Upper lobe of left lung (tissue), 6 donors: Measurements from ENCODE around the gene TTLL5. TPM values are rescaled to one million over a fixed set of nuclear protein-coding genes. Genes with fewer than 3 reads are reported as not detected.

Experiments used
- ATAC-seq, 2 donors: fragments of 200-7000 bp; cut with Tn5 transposase; one replicate each; pipeline ENCODE4 v1.9.1; 2022; ENCODE audit warnings: mild to moderate bottlenecking in 2 of 2, moderate library complexity in 2 of 2; ENCODE audit not compliant: low FRiP score in 2 of 2
- DNase-seq, 2 donors: peaks; one replicate each; pipeline ENCODE4 v3.0.0-alpha.2; 2019 to 2020
- H3K27ac ChIP-seq, 4 donors: fragments of 200-600 bp; sonication (generic); one replicate each; pipeline ENCODE4 v1.5.1; 2016 to 2019
- H3K27me3 ChIP-seq, 4 donors: fragments of 200-600 bp; sonication (generic); one replicate each; pipeline ENCODE4 v1.5.1; 2017 to 2019
- H3K36me3 ChIP-seq, 4 donors: fragments of 200-600 bp; sonication (generic); one replicate each; pipeline ENCODE4 v1.5.1; 2016 to 2019
- H3K4me1 ChIP-seq, 4 donors: fragments of 200-600 bp; sonication (generic); one replicate each; pipeline ENCODE4 v1.5.1; 2018 to 2019
- H3K4me3 ChIP-seq, 4 donors: fragments of 200-600 bp; sonication (generic); one replicate each; pipeline ENCODE4 v1.5.1; 2017 to 2019; ENCODE audit warnings: mild to moderate bottlenecking in 2 of 4, moderate library complexity in 1 of 4
- H3K9me3 ChIP-seq, 4 donors: fragments of 200-600 bp; sonication (generic); one replicate each; pipeline ENCODE4 v1.5.1; 2018 to 2019
- EP300 ChIP-seq, 4 donors: sonication (generic); formaldehyde crosslinking; IDR thresholded peaks; one replicate each; pipeline ENCODE4 v1.5.1; 2017; ENCODE audit warnings: antibody characterized with exemption in 4 of 4, control low read depth in 2 of 4
- POLR2A ChIP-seq, 4 donors: fragments of 450-650 bp; IDR thresholded peaks; one replicate each; pipeline ENCODE4 v1.5.1; 2016 to 2017; ENCODE audit warnings: antibody characterized with exemption in 4 of 4, mild to moderate bottlenecking in 2 of 4
- POLR2AphosphoS5 ChIP-seq, 2 donors: sonication (generic); formaldehyde crosslinking; IDR thresholded peaks; one replicate each; pipeline ENCODE4 v1.5.1; 2017; ENCODE audit warnings: antibody characterized with exemption in 2 of 2
- WGBS, 2 donors: methylation state at CpG; one replicate each; pipeline ENCODE4 v1.1.5; 2017 to 2018; 5-methylcytosine and 5-hydroxymethylcytosine counted together
- total RNA-seq, 6 donors: library from RNA; depleted of rRNA in 4 of 6; stranded (reverse); fragments of >200 nt in 4 of 6; gene quantifications; one replicate each; pipeline versions ENCODE4 v1.1.0 to v1.2.1, GENCODE V29; 2016 to 2021
- TF ChIP-seq, protein P1 (sequence below), 6 experiments: fragments of 450-650 bp in 4 of 6; fragments of 200-600 bp in 2 of 6; sonication (generic) in 2 of 6; IDR thresholded peaks; one replicate each; pipeline ENCODE4 v1.5.1; 2016 to 2019; ENCODE audit warnings: antibody characterized with exemption in 6 of 6
- donor health status: DM: no; HTN: no; CAD: no; lungs with moderate emphysema.
- donor health status: DM: no; HTN: yes; CAD: no; lungs with severe emphysema.

TTLL5 gene
- total RNA-seq, 6 donors from 2014 or later: 24.5 to 85.9 (median 33.5) TPM

DNA sequence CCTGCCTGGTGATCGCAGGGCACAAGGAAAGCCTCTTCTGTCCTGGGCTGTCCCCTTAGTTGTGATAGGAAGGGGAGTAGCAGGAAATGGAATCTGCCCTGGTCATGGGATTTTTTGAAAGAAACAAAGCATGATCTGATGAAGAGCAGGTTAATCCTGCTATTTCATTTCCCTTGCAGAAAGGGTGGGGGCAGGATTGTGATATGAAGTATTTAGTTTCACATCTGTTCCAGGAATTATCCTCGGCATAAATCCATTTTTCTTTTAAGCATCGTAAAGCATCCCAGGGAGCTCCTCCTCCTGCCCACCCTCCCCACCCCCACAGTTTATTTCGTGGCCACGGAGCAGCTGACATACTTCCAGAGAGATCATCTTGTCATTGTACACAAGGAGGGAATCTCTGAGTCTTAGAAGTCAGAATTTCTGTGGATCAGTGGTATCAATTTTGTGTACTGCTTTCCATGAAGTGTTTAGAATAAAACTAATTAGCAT is 267.7 kb downstream of the TTLL5 start:
- H3K9me3 ChIP-seq: no peaks in the 10 kb centered on the region
- H3K4me1 ChIP-seq: no peaks in the 10 kb centered on the region
- H3K36me3 ChIP-seq: no peaks in the 10 kb centered on the region
- TF ChIP-seq POLR2A (IDR thresholded peaks at IDR 0.05) (no peak), POLR2AphosphoS5 (IDR thresholded peaks at IDR 0.05) (no peak), EP300 (IDR thresholded peaks at IDR 0.05) (no peak)
- TF ChIP-seq, protein P1, sequence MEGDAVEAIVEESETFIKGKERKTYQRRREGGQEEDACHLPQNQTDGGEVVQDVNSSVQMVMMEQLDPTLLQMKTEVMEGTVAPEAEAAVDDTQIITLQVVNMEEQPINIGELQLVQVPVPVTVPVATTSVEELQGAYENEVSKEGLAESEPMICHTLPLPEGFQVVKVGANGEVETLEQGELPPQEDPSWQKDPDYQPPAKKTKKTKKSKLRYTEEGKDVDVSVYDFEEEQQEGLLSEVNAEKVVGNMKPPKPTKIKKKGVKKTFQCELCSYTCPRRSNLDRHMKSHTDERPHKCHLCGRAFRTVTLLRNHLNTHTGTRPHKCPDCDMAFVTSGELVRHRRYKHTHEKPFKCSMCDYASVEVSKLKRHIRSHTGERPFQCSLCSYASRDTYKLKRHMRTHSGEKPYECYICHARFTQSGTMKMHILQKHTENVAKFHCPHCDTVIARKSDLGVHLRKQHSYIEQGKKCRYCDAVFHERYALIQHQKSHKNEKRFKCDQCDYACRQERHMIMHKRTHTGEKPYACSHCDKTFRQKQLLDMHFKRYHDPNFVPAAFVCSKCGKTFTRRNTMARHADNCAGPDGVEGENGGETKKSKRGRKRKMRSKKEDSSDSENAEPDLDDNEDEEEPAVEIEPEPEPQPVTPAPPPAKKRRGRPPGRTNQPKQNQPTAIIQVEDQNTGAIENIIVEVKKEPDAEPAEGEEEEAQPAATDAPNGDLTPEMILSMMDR (IDR thresholded peaks at IDR 0.05): no peak
- 48 to 71% methylated on average over 5 of the region's 5 CpGs for WGBS, 2 donors
- no peak overlapping the region for H3K4me3 ChIP-seq
- H3K27me3 ChIP-seq: no peaks in the 10 kb centered on the region
- ATAC-seq (no peak), DNase-seq (no peak)
- no peak overlapping the region for H3K27ac ChIP-seq

DNA sequence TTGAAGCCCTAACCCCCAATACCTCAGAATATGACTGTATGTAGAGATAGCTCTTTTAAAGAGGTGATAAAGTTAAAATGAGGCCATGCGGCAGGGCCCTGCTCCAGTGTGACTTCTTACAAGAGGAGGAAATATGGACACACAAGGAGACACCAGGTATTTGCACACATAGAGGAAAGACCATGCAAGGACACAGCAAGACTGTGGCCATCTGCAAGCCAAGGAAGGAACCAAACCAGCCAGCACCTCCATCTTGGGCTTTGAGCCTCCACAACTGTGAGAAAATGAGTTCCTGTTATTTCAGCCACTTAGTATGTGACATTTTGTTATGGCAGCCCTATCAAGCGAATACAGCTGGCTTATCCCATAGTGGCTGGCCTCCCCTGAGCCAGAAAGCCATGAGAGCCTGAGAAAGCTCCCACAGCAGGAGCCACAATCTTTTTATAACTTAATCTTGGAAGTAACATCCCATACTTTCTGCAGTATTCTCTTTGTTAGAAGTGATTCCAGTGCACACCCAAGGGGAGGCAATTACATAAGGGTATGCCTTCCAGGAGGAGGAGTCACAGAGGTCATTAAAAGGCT is 272.8 kb downstream of the TTLL5 start:
- Histone ChIP-seq H3K4me1 (no peaks in the 10 kb centered on the region), H3K9me3 (no peaks in the 10 kb centered on the region), H3K27ac (no peak overlapping the region), H3K27me3 (no peaks in the 10 kb centered on the region), H3K36me3 (no peaks in the 10 kb centered on the region), H3K4me3 (no peak overlapping the region)
- ATAC-seq (no peak), DNase-seq (no peak)
- TF ChIP-seq, protein P1 (IDR thresholded peaks at IDR 0.05): no peak
- no peak for TF ChIP-seq EP300 (IDR thresholded peaks at IDR 0.05)
- no peak for TF ChIP-seq POLR2A (IDR thresholded peaks at IDR 0.05)
- 40 to 95% methylated on average over 2 of the region's 2 CpGs for WGBS, 2 donors

DNA sequence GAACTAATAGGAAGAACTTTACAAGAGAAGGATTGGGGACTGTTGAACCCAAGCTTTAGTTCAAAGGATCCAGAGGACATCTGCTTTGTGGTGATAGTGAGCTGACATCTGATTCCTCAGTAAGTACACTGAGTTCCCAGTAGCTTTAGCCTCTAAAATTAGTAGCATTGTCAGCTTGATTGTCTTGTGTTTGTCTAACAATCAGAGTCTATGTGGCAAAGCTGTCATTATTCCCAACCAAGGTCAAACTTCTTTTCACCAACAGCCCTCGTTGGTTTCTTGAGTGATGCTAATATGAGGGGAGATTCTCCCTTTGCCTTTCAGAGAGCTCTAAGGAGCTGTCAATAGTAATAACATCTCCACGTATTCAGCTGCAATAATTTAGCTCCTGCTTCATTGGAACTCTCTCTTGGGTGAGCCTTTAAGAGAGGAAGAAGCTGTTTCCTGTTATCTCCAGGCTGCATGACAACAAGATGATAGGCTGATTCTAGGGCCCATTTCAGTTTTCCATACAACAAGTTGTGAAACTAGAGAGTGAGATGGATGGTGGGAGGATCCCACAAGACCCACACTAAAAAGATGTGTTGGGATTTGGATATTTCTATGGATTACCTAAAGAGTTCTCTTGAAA is 274.1 kb downstream of the TTLL5 start:
- H3K9me3 ChIP-seq: no peaks in the 10 kb centered on the region
- ATAC-seq (no peak), DNase-seq (no peak)
- no peaks in the 10 kb centered on the region for H3K4me1 ChIP-seq
- H3K36me3 ChIP-seq: no peaks in the 10 kb centered on the region
- 58 to 71% methylated on average over 2 of the region's 2 CpGs for WGBS, 2 donors
- H3K27me3 ChIP-seq: no peaks in the 10 kb centered on the region
- TF ChIP-seq POLR2AphosphoS5 (IDR thresholded peaks at IDR 0.05): no peak
- TF ChIP-seq, protein P1 (IDR thresholded peaks at IDR 0.05): no peak
- H3K4me3 ChIP-seq: no peak overlapping the region
- H3K27ac ChIP-seq: no peak overlapping the region

DNA sequence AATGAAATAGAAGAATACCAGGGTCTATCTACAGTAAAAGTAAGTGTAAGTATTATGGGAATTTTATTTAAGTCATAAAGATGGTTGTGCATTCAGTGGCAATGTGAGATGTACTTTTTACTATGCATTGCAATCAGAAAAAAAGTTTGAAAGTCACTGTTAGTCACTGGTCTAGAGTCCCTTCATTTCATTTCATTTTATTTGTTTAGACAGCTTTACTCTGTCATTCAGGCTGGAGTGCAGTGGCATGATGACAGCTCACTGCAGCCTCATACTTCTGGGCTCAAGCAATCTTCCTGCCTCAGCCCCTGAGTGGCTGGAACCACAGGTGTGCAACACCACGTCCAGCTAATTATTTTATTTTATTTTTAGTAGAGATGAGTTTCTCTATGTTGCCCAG is 278.2 kb downstream of the TTLL5 start:
- DNase-seq (no peak), ATAC-seq (no peak)
- Histone ChIP-seq H3K27me3 (no peaks in the 10 kb centered on the region), H3K9me3 (no peaks in the 10 kb centered on the region), H3K4me1 (no peaks in the 10 kb centered on the region), H3K4me3 (no peak overlapping the region), H3K27ac (no peak overlapping the region), H3K36me3 (no peaks in the 10 kb centered on the region)
- WGBS, 2 donors: 72 to 89% methylated on average over 1 of the region's 1 CpG
- TF ChIP-seq POLR2AphosphoS5 (IDR thresholded peaks at IDR 0.05) (no peak), POLR2A (IDR thresholded peaks at IDR 0.05) (no peak), EP300 (IDR thresholded peaks at IDR 0.05) (no peak)
- TF ChIP-seq, protein P1 (IDR thresholded peaks at IDR 0.05): no peak

DNA sequence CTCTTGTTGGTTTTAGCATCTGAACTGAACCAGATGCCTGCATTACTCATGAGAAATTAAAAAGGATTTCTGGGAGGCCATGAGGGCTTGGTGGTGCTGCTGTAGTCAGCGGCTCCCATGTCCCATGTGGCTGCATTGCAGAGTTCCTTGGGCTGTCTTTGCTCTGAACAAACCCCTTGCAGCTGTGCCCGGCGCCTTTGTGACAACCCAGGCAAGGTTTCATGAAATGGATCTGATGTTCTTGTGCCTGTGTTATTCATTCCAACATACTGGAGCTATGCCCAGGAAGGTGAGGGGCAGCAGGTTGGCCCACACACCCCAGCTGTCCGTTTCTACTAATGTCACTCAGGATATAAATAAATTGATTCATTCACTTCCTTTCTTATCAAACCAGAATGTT is 280.0 kb downstream of the TTLL5 start:
- H3K4me3 ChIP-seq: no peak overlapping the region
- DNase-seq: no peak
- no peaks in the 10 kb centered on the region for H3K36me3 ChIP-seq
- no peaks in the 10 kb centered on the region for H3K27me3 ChIP-seq
- no peak overlapping the region for H3K27ac ChIP-seq
- H3K9me3 ChIP-seq: no peaks in the 10 kb centered on the region
- no peak for ATAC-seq
- TF ChIP-seq, protein P1 (IDR thresholded peaks at IDR 0.05): no peak
- TF ChIP-seq POLR2AphosphoS5 (IDR thresholded peaks at IDR 0.05) (no peak), EP300 (IDR thresholded peaks at IDR 0.05) (no peak), POLR2A (IDR thresholded peaks at IDR 0.05) (no peak)
- WGBS, 2 donors: 83 to 84% methylated on average over 4 of the region's 4 CpGs
- H3K4me1 ChIP-seq: no peaks in the 10 kb centered on the region
